GM12892 (cell line): ENCODE results near the gene NRCAM.

Experiments used
- POLR2A ChIP-seq: IDR thresholded peaks from 2 replicates; pipeline ENCODE4 v1.6.1; 2011; ENCODE audit warnings: low read depth, low read length, control low read depth
- POLR2AphosphoS5 ChIP-seq: IDR thresholded peaks from 2 replicates; pipeline ENCODE4 v1.6.1; 2011; ENCODE audit warnings: low read depth, low read length, control low read depth

GRCh38 chr7:108170251-108170650 lies 286.0 kb downstream of the NRCAM start:
- TF ChIP-seq POLR2AphosphoS5 (no peak), POLR2A (no peak)
